C4-2B (cell line): ENCODE data around the gene CAPZA2.
"Not testable (repeated sequence)": the region's sequence is repeated elsewhere in the genome, so short reads cannot be mapped to it uniquely, and the experiment has no call there.

Source experiments
- H3K27ac ChIP-seq: fragments of 450-650 bp; 2 replicates; pipeline ENCODE4 v1.5.1; 2017
- CTCF ChIP-seq: fragments of 450-650 bp; conservative IDR thresholded peaks from 2 replicates; pipeline ENCODE4 v1.5.1; 2017; ENCODE audit warnings: mild to moderate bottlenecking
- ZFX ChIP-seq: fragments of 450-650 bp; IDR thresholded peaks from 2 replicates; pipeline ENCODE4 v1.6.1; 2017

Gene CAPZA2

GRCh38 chr7:116955340-116955739, 93.0 kb downstream of the CAPZA2 start:
- no peak overlapping the region for H3K27ac ChIP-seq
- TF ChIP-seq CTCF (no peak), ZFX (no peak)

GRCh38 chr7:116955801-116956476, 93.6 kb downstream of the CAPZA2 start:
- H3K27ac ChIP-seq: peak overlapping the region; percentile 28; the same call in 1 of the 2 replicates
- no peak for TF ChIP-seq ZFX
- no peak for TF ChIP-seq CTCF

- H3K27ac ChIP-seq: peak overlapping the region; percentile 28; the same call in 1 of the 2 replicates
- TF ChIP-seq ZFX (no peak), CTCF (no peak)
Observed at GRCh38 chr7:116956477-116956804, 94.1 kb downstream of the CAPZA2 start.

- no peak overlapping the region for H3K27ac ChIP-seq
- TF ChIP-seq CTCF: no peak
- TF ChIP-seq ZFX: no peak
Observed at GRCh38 chr7:116957874-116958273, 95.5 kb downstream of the CAPZA2 start.

- not testable (repeated sequence) for H3K27ac ChIP-seq
Observed at GRCh38 chr7:116961966-116962673, 99.7 kb downstream of the CAPZA2 start.

GRCh38 chr7:116963234-116963633, 100.8 kb downstream of the CAPZA2 start:
- TF ChIP-seq ZFX (no peak), CTCF (no peak)
- H3K27ac ChIP-seq: no peak overlapping the region

GRCh38 chr7:116966601-116967000, 104.2 kb downstream of the CAPZA2 start:
- TF ChIP-seq CTCF (no peak), ZFX (no peak)
- H3K27ac ChIP-seq: no peak overlapping the region
